NAMALWA (cell line): ENCODE measurements around the gene SLC37A4.
A peak's percentile ranks its signal among the peaks of the same experiment; 100 is the strongest.
"Not testable (repeated sequence)": the region's sequence is repeated elsewhere in the genome, so short reads cannot be mapped to it uniquely, and the experiment has no call there.

Source experiments
- DNase-seq: peaks from one replicate; pipeline ENCODE4 v3.0.0-alpha.2; 2015; ENCODE audit warnings: low spot score

Gene SLC37A4

DNA sequence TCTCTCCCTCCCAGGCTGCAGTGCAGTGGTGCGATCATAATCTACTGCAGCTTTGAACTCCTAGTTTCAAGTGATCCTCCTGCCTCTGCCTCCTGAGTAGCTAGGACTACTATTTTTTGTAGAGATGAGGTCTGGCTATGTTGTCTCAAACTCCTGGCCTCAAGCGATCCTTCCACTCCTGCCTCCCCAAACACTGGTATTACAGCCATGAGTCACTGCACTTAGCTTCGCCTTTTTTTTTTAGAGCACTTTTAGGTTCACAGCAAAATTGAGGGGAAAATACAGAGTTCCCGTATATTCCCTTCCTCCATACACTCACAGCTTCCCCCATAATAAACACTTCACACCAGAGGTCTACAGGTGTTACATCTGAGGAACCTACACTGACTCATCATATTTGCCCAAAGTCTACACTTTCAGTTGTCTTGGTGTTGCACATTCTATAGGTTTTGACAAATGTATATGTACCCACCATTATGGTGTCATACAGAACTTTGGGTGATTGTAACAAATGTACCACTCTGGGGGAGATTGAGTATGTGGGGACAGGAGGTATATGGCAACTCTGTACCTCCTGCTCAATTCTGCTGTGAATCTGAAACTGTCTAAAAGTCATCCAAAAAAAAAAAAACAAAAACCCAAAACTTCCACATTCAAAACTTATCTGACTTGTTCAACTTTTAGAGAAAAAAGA is 11.3 kb upstream of the SLC37A4 start:
- DNase-seq, result no peak

DNA sequence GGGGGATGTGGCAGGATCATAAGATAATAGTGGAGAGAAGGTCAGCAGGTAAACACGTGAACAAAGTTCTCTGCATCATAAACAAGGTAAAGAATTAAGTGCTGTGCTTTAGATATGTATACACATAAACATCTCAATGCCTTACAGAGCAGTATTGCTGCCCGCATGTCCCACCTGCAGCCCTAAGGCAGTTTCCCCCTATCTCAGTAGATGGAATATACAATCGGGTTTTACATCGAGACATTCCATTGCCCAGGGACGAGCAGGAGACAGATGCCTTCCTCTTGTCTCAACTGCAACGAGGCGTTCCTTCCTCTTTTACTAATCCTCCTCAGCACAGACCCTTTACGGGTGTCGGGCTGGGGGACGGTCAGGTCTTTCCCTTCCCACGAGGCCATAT is 8.8 kb upstream of the SLC37A4 start:
- not testable (repeated sequence) for DNase-seq

DNA sequence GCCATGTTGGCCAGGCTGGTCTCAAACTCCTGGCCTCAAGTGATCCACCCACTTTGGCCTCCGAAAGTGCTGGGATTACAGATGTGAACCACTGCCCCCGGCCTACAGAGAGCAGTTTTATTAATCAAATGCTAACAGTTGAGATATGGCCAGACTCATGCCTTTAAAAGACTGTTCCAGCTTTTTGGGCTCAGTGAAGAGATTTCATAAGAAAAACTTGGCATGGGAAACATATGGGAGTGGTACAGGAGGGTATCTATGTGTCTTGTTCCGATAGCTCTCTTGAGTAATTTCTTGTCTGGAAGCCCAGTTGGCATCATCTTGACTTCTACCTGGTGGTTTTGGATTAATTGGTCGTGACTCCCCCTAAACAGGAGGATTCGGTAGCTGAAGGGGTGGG is 8.2 kb upstream of the SLC37A4 start:
- no peak for DNase-seq

DNA sequence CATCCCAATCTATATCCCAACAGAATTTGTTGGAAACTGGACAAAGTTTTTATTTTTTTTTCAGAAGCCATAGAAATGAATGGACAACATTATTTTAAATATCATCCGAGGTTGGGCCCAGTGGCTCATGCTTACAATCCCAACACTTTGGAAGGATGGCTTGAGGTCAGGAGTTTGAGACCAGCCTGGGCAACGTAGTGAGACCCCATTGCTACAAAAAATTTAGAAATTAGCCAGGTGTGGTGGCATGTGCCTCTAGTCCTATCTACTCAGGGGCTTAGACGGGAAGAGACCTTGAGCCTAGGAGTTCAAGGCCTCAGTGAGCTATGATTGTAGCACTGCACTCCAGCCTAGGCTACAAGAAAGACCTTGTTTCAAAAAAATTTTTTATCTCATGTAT is 4.1 kb upstream of the SLC37A4 start:
- no peak for DNase-seq

DNA sequence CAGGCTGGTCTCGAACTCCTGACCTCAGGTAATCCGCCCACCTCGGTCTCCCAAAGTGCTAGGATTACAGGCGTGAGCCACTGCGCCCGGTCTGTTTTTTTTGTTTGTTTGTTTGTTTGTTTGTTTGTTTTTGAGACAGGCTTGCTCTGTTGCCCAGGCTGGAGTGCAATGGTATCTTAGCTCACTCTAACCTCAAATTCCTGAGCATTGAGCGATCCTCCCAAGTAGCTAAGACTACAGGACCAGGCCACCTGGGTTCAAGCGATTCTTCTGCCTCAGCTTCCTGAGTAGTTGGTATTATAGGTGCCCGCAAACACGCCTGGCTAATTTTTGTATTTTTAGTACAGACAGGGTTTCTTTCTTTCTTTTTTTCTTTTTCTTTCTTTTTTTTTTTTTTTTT is 2.7 kb upstream of the SLC37A4 start:
- DNase-seq, result not testable (repeated sequence)

DNA sequence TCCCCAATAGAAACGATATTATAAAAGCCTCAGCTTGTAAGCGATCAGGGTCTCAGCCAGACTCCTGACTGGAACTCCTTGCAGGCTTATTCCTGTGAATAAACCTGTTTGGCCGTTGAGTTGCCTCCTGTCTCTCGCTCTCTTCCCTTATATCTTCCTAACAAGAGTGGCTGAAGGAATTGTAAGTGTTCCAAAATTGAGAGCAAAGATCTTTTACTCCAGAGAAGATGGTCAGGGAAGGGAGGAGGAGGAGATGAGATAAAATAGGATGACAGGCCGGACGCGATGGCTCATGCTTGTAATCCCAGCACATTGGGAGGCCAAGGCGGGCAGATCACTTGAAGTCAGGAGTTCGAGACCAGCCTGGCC is 1.2 kb upstream of the SLC37A4 start:
- DNase-seq, result no peak

DNA sequence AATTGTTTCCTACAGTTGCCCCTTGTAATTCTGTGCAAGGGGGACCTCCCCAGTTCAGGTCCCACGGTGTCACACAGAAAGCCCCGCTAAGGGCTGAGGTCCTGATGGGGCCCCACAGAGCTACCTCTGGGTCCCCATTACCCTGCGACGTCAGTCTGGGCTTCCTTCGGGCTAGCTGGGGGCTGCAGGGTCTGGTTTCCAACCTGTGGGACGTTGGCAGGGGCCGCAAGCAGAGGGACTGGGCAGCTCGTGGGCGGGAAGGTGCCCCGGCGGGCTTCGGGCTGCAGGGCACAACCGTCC is 698 bp downstream of the SLC37A4 start:
- DNase-seq, result no peak

DNA sequence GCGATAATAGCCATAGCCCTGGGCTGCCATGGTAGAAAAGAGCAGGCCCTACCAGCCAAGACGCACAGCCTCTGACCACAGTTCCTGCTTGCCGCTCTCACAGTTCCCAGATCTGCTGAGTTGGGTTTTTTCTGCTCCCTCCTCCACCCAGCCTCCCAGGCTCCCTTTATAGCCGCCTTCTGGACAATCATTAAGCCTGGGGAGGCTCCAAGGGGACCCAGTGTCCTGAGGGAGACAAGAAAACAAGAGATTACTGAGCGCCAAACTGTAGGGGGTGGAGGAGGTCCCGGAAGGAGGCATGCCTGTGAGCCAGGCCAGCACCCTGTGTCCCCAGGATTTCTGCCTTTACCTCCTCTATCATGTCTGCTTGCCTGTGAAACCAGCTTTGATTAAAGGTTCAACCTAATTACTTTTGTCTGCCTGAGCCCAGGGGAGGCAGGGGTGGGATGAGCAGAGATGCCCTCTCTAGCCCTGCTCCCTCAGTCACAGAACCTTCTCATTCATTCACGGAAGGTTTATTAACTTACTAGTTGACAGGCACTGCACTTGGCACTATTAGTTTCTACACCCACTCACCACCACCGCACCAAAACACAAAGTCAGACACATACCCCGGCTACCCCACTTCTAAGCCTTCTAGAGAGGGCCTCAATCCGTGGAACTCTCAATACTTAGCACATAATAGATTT is 1.2 kb downstream of the SLC37A4 start:
- no peak for DNase-seq

DNA sequence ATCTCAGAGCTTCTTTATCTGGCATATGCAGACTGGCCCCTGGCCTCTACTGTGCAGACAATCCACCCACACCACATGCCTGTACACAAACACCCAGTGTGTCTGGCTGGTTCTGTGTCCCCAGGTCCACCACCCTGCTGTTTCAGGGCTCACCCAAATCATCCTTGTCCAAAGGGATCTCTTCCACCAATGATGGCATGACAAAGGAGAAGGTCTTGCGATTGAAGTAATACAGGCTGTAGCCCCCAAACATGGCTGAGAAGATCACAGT is 1.7 kb downstream of the SLC37A4 start:
- DNase-seq, result no peak

DNA sequence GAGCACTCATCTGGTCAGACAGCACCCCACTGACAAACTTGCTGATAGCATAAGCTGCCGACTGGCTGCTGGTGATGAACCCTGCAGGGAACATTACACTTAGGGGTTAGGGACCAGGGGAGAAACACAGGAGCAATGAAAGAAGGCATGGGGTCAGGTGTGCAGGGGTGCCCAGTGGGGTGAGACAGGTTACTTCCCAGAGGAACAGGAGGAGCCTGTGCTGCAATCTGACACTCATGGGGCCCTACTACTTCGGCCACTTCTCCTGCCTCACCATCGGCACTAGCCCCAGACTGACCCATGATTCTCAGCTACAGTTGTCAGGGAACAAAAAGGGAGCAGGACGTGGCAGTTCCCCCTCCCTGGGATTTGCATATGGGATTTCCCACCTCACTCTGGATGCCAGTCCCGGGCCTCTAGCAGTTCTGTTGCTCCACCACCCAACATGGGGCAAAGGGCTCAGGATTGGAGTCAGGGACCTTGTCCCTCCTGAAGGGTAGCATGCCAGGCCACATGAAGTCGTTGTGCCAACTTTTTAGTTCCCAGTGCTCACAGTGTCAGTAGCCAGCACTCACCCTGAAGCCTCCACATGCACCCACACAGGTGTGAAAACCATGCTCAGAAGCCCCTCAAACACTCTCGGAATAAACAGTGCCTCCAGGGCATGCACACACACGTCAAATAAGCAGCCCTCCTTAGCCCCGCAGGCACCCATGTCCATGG is 2.2 kb downstream of the SLC37A4 start:
- DNase-seq, result no peak

DNA sequence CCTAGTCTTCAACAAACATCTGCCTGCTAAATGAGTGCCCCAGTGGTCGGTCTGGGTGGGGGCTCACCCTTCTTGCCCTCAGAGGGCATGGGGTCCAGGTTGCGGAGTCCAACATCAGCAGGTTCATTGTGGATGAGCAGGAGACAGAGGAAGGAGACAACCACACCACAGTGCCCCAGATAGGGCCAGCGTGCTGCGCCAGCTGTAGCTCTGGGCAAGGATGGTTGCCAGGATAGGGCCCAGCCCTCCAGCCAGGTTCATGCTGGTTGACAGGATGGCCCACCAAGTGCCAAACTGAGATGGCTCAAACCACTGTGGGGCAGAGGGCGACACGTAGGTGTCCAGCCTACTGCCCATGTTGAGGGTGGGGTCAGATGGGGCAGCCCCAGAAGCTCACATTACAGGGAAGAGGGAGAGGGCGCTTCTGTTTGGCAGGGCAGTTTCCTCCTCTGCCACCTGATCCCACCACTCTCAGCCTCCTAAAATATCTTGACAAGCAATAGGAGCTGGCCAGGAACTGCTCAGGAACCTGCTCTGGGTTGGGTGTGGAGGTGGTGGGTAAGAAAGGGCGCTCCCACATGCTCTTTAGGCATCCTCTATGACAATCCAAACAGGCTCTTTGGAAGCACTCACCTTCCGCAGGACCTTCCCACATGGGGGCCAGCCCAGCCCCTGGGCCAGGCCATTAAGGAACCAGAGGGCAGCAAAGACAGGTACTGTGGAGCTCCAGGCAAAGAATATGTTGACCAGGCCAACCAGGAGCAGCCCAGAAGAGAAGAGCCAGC is 2.9 kb downstream of the SLC37A4 start:
- no peak for DNase-seq

DNA sequence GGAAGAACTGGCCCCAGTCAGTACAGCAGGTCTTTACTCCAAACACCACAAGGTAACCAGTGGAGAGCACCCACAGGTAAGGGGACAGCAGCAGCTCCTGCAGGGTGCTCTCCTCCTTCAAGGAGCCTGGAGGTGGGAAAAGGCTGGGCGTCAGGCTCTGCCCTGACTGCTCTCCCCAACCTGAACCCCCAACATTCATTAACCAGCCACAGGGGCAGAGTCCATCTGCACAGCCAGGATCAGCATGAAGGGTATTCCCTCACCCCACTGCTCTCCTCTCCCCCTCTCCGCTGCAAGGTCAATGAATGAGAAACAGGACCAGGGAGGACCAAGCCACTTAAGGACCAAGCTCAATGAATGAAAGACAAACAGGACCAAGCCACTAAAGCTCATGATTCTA is 3.7 kb downstream of the SLC37A4 start:
- no peak for DNase-seq

DNA sequence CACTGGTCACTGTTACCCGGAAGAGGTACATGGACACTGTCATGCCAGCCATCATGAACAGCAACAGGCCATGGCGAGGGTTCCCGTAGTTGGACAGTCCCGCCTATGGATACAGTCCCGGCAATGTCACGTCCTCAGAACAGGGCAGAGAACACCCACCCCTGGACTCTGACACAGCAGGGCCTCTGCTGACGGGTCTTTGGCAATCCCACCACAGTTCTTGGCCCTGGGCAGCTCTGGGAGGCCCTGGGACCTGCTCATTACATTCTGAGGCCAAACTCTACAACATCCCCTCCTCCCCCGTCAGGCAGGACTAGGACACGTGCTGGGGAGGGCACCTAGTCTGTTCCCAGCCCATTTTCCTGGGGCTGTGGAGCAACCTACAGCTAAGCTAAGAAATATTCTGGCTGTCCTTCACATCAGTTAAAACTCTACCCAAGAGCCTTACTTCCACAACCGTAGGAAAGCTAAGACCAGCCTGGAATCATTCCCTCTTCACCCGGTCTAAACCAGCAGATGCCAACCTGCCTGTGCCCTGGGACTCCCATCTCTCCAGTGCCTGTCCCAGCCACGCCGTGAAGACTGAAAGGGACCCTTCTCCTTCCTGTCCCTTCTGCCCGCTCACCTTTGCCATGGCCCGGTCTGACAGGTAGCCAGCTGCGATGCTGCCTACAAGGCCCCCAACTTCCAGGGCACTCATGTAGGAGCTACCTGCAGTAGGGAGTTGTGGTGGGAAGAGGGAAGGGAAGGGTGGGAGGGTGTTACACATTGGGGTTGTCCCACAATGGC is 4.5 kb downstream of the SLC37A4 start:
- DNase-seq, result no peak

DNA sequence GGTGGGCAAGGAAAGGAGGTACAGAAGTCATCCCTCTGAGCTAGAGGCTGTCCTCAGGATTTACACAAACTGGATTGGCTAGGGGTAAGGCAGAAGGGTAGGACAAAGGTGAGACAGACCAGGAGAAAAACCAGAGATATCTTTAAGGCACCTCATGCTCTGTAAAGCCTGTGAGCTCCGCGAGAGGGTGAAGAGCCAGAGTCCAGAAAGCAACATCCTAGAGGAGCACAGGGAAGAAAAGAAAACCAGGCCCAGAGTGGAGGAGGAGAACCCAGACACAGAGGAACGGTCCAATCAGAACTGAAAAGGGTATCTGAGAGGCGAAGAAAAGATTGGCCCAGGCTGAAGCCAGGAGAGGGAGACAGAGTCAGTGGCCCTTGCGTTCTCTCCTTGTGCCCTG is 5.1 kb downstream of the SLC37A4 start:
- no peak for DNase-seq

DNA sequence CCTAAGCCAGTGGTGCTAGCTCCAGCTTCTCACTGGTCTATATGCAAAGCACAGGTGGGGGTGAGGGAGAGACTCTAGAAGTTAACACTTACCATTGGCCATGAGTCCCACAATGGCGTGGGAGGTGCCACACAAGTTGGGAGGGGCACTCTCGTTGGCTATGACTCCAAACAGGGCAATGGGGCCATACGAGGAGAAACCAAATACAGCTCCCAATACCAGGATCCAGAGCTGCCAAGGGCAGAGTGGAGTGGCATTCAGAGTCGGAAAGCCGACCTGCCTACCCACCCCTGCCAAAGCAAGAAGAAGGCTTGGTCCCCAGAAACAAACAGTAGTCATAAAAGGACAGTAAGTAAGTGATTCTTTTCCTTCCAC is 5.6 kb downstream of the SLC37A4 start:
- DNase-seq, result no peak

DNA sequence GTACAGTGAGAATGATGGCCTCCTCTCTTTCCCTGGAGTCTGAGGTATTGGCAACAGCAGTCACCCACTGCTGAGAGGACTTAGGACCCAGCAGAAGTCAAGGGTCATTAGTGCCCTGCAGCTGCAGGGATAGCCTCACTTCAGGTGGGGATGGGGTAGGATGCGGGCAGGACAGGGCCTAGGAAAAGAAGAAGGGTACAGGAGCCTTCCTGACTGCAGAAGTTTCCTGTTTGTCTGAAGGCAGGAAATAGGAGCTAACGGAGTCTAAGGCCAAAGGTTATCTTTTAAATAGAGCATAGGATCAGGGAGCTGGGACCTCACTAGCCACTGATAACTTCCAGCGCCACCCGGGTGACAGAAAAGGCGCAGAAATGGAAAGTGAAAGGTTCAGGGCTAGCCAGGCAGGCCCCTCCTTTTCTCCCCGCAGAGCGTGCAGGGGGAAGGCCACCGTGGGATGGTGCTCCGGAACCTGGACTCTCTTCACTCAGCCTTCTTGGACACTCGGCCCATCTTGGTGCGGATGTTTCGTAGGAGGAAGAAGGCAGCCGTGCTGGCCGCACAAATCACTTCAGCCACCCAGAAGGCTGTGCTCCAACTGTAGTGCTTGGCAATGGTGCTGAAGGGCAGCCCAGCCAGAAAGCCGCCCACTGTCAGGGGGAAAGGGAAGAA is 6.1 kb downstream of the SLC37A4 start:
- DNase-seq, result no peak

DNA sequence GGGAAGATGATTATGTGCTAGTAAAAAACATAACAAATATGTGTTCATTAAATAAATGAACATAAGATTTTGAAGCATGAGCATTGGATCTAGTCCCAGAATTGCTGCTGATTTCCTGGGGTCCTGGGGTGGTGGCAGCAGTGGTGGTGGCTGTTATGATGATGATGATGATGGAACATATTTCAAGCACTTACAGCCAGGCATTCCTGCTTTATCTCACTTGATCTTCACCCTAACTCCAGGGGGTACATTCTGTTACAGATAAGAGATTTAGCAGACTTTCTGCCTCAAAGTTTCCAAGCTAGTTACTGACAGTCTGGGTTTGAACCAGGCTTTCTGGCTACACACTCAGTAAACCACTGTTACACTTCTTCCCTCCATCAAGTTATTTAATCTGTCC is 6.9 kb downstream of the SLC37A4 start:
- no peak for DNase-seq

DNA sequence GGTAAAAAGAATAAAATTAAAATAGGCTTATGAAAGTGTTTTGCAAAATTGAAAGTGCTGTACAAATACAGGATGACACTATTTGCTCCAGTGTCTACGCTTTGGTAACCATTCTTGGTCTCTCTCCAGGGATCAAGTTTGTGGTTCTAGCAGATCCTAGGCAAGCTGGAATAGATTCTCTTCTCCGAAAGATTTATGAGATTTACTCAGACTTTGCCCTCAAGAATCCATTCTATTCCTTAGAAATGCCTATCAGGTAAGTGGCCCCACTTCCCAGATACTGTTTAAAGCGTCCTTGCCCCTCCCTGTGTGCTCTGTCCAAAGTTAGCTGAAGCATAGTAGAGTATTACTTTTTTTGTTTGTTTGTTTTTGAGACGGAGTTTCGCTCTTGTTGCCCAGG is 9.0 kb downstream of the SLC37A4 start:
- no peak for DNase-seq

DNA sequence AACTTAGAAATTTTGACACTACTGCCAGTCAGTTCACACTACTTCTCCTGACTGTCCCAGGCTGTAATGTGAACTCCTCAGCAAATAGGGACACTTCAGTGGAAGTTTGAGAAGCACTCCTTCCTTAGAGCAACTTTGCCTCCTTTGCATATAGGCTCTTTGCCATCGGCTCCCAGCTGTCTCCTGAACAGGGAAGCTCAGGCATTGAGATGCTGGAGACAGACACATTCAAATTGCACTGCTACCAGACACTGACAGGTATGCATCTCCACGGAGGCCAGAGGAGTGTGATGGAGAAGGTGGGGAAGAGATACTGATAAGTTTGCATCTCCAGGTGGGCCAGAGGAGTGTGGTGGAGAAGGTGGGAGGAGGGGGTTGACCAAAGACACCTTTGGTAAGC is 10.7 kb downstream of the SLC37A4 start:
- no peak for DNase-seq

DNA sequence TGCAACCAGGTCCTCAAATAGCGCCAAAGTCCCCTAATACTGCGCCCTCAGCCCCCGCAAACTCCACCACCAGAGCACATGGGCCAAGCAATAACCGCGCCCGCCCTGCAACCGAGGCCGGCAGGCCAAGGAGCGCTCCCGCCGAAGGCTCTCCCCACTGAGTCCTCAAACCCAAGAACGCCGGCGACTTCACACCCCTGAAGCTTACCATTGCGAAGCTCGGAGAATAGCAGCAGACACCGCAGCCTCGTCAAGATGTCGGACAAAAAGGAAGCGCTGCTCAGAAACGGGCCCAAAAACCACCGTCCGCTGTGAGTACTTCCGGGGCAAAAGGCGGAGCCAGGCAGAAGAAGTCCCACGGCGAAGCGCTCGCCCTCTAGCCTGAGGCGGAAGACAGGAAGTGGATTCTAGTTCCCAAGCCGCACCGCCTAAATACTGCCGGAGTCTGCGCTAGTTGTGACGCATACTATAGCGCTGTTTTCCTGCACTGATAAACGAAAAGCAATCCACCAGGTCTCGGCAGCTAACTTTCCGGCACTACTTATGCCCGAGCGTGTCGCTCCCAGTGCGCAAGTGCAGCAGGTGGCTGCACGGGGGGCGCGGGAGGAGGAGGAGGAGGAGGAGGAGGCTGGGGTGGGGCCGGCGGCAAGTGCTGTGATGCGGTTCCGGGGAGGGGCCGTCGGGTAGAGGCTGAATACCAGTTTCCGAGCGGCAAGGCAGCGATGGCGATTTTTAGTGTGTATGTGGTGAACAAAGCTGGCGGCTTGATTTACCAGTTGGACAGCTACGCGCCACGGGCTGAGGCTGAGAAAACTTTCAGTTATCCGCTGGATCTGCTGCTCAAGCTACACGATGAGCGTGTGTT is 12.4 kb downstream of the SLC37A4 start, which contains the start of the genes RPS25 and TRAPPC4:
Gene RPS25, minus strand, starts transcription at position 270 of the 865 bp plus-strand sequence. Its CDS starts 59 bp downstream, at position 211.
Gene TRAPPC4, plus strand, starts transcription at position 693 of the 865 bp plus-strand sequence. Its CDS starts 30 bp downstream, at position 723.
- peak; percentile 98 for DNase-seq
